Gastroesophageal sphincter (tissue), 4 donors: ENCODE measurements around the gene SERPINB6. TPM values are rescaled to one million over a fixed set of nuclear protein-coding genes. Genes with fewer than 3 reads are reported as not detected.
"Not testable (repeated sequence)": the region's sequence is repeated elsewhere in the genome, so short reads cannot be mapped to it uniquely, and the experiment has no call there.

Source experiments
- ATAC-seq: fragments of 150-250 bp; one replicate; pipeline ENCODE4 v1.9.1; 2016; ENCODE audit warnings: mild to moderate bottlenecking, moderate library complexity
- H3K27ac ChIP-seq, 4 donors: fragments of 200-600 bp; sonication (generic) in 3 of 4; 1 replicate in 3 of 4; 2 replicates in 1 of 4; pipeline ENCODE4 v1.5.1; 2016 to 2019
- H3K27me3 ChIP-seq: fragments of 200-600 bp; sonication (generic); one replicate; pipeline ENCODE4 v1.5.1; 2019
- H3K36me3 ChIP-seq, 2 donors: fragments of 200-600 bp; sonication (generic); one replicate each; pipeline ENCODE4 v1.5.1; 2019; ENCODE audit warnings: control low read depth in 1 of 2
- H3K4me1 ChIP-seq, 3 donors: fragments of 200-600 bp; sonication (generic); 1 replicate in 2 of 3; 2 replicates in 1 of 3; pipeline ENCODE4 v1.5.1; 2016 to 2019; ENCODE audit warnings: control low read depth in 2 of 3
- H3K4me3 ChIP-seq, 2 donors: fragments of 200-600 bp; sonication (generic); one replicate each; pipeline ENCODE4 v1.5.1; 2019; ENCODE audit warnings: mild to moderate bottlenecking in 1 of 2, moderate library complexity in 1 of 2
- H3K9me3 ChIP-seq, 3 donors: fragments of 200-600 bp; sonication (generic); one replicate each; pipeline ENCODE4 v1.5.1; 2017 to 2019; ENCODE audit warnings: control low read depth in 2 of 3
- EP300 ChIP-seq: sonication (generic); formaldehyde crosslinking; IDR thresholded peaks from one replicate; pipeline ENCODE4 v1.6.1; 2017; ENCODE audit warnings: antibody characterized with exemption, mild to moderate bottlenecking
- POLR2A ChIP-seq, 2 donors: fragments of 450-650 bp; IDR thresholded peaks; one replicate each; pipeline ENCODE4 v1.6.1; 2017; ENCODE audit warnings: antibody characterized with exemption in 2 of 2, mild to moderate bottlenecking in 2 of 2, moderate library complexity in 1 of 2
- POLR2AphosphoS5 ChIP-seq: sonication (generic); formaldehyde crosslinking; IDR thresholded peaks from one replicate; pipeline ENCODE4 v1.6.1; 2017; ENCODE audit warnings: antibody characterized with exemption
- WGBS, 2 donors: methylation state at CpG; one replicate each; pipeline ENCODE4 v1.1.5; 2018; ENCODE audit warnings: low coverage in 1 of 2; 5-methylcytosine and 5-hydroxymethylcytosine counted together
- total RNA-seq, 4 donors: library from RNA; depleted of rRNA; stranded (reverse); fragments of >200 nt; gene quantifications; one replicate each; pipeline ENCODE4 v1.1.0, GENCODE V29; 2016
- TF ChIP-seq, protein P1 (sequence below), 4 experiments: fragments of 200-600 bp in 2 of 4; fragments of 450-650 bp in 2 of 4; sonication (generic) in 1 of 4; IDR thresholded peaks; one replicate each; pipeline ENCODE4 v1.5.1; 2017 to 2019; ENCODE audit warnings: antibody characterized with exemption in 4 of 4, mild to moderate bottlenecking in 2 of 4, moderate library complexity in 2 of 4

SERPINB6 gene
- total RNA-seq, 4 donors from 2014 or later = 130 to 154 (median 143) TPM

DNA sequence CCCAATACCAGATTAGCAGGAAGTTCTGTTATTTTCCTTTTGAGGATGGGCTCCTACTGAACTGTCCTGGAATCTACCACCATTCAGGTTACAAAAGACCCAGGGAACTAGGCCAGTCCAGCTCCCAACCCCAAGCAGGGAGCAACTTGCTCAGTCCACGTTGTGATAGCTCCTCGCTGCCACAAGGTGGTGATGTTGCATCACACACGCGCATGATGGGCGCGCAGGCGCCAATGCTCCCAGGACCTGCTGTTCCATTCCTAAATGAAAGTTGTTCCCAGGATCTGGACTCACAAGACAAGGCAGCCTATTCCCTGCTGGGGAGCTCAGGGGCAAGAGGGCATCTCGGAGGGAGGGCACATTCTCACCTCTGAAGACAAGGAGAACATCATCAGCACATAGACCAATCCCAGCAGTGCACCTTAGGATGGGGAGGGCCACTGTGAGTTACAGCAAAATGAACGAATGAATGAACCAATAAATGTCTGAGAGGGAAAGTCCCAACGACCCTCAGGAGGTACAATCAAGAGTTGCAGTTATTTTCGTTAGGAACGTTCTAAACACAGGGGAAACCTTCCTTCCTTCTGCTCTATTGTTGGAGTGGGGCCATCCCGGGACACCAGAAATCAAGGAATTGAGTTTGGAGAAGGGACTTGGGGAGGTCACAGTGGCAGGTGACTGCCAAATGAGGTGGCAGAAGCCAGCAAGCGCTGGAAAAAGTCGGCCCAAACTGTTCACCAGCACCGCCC, 27.1 kb upstream of the SERPINB6 start:
- WGBS, 2 donors = 4 to 11% methylated on average over 4 to 9 of the region's 16 CpGs
- TF ChIP-seq, protein P1, sequence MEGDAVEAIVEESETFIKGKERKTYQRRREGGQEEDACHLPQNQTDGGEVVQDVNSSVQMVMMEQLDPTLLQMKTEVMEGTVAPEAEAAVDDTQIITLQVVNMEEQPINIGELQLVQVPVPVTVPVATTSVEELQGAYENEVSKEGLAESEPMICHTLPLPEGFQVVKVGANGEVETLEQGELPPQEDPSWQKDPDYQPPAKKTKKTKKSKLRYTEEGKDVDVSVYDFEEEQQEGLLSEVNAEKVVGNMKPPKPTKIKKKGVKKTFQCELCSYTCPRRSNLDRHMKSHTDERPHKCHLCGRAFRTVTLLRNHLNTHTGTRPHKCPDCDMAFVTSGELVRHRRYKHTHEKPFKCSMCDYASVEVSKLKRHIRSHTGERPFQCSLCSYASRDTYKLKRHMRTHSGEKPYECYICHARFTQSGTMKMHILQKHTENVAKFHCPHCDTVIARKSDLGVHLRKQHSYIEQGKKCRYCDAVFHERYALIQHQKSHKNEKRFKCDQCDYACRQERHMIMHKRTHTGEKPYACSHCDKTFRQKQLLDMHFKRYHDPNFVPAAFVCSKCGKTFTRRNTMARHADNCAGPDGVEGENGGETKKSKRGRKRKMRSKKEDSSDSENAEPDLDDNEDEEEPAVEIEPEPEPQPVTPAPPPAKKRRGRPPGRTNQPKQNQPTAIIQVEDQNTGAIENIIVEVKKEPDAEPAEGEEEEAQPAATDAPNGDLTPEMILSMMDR (IDR thresholded peaks at IDR 0.05) = peak in 3 of 4 experiments; percentile 69 to 84 (median 83)
- Histone ChIP-seq H3K27ac (peak overlapping the region in 3 of 4 donors; percentile 87 to 91 (median 91)), H3K4me3 (peak overlapping the region in 1 of 2 donors; percentile 85), H3K4me1 (peaks cover 0 to 35% (median 5%) of the 10 kb centered on the region in 3 donors)
- H3K36me3 ChIP-seq, H3K27me3 ChIP-seq, H3K9me3 ChIP-seq: not testable (repeated sequence)
- ATAC-seq = peak; percentile 60

DNA sequence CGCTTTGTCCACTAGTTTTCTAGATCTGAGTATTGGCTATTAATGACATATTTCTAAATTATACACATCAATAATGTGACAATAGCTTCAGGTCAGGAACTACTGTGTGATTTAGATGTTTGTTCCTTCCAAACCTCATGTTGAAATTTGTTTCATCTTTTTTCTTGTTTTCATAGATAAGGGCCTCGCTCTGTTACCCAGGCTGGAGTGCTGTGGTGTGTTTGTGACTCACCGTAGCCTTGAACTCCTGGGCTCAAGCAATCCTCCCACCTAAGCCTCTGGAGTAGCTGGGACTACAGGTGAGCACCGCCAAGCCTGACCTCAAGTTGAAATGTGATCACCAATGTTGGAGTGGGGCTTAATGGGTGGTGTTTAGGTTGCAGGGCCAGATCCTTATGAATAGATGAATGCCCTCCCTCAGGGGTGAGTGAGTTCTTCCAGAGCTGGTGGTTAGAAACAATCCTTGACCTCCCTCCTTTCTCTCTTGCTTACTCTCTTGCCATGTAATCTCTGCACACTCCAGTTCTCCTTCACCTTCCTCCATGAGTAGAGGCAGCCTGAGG, 22.5 kb upstream of the SERPINB6 start:
- Histone ChIP-seq H3K4me1 (peaks cover 0 to 20% (median 8%) of the 10 kb centered on the region in 3 donors), H3K9me3 (no peaks in the 10 kb centered on the region), H3K36me3 (no peaks in the 10 kb centered on the region), H3K27ac (no peak overlapping the region), H3K27me3 (no peaks in the 10 kb centered on the region), H3K4me3 (no peak overlapping the region)
- no peak for ATAC-seq
- TF ChIP-seq POLR2AphosphoS5 = no peak
- TF ChIP-seq, protein P1 (IDR thresholded peaks at IDR 0.05) = no peak
- 94 to 100% methylated on average over 3 to 4 of the region's 4 CpGs for WGBS, 2 donors

DNA sequence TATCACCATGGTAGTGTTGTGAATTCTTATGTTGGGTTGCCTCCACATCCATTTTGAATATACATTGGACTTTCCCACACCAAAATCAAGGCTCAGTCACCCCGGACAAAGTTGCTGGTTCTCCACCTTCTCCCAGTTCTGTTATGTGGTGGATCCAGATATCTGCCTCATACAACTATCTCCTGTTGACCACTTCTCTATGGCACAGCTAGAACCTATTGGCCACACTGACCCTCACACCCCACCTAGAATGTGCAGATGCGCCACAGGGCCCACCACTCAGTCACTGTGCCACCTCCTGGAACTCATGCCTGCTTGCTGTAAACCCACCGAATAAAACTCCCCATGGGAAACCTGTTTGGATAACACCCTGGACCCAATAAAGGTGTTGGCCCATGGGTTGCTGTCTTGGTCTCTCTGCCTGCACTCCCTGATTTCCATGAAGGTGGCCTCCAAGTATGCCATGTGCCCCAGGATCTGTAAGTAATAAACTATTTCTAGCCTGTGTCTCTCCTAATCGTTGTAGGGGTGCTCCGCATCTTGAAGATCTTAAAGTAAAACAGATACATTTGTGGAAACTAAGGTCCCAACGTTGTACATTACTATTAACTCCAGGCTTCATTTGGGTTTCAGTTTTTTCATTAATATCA, 21.1 kb upstream of the SERPINB6 start:
- H3K4me1 ChIP-seq = peaks cover 0 to 25% (median 12%) of the 10 kb centered on the region in 3 donors
- H3K9me3 ChIP-seq = no peaks in the 10 kb centered on the region
- no peak overlapping the region for H3K4me3 ChIP-seq
- TF ChIP-seq POLR2A (IDR thresholded peaks at IDR 0.05) = no peak
- TF ChIP-seq, protein P1 (IDR thresholded peaks at IDR 0.05) = no peak
- no peak for TF ChIP-seq POLR2AphosphoS5
- no peak for TF ChIP-seq EP300
- peak overlapping the region in 1 of 4 donors; percentile 94 for H3K27ac ChIP-seq
- no peak for ATAC-seq
- 88 to 95% methylated on average over 4 to 5 of the region's 6 CpGs for WGBS, 2 donors
- no peaks in the 10 kb centered on the region for H3K36me3 ChIP-seq
- no peaks in the 10 kb centered on the region for H3K27me3 ChIP-seq

DNA sequence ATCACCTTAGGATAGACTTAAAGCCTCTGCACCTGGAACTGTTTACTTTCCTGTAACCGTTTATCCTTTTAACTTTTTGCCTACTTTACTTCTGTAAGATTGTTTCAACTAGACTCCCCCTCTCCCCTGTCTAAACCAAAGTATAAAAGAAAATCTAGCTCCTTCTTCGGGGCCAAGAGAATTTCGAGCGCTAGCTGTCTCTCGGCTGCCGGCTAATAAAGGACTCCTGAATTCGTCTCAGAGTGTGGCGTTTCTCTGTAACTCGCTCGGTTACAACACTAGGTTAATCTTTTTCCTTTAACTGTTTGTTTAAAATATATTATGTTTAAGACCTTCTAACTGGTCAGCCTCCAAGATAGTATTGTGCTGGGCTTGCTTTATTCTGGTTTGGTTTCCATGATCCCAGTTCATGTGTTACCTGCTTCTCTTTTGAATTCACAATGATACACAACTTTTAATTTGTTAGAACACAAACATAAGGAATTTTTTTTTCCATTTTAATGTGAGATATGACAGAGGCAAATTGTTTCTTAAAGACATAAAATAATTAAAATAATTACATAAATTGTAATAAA, 19.7 kb upstream of the SERPINB6 start:
- Histone ChIP-seq H3K27me3 (no peaks in the 10 kb centered on the region), H3K9me3 (no peaks in the 10 kb centered on the region), H3K27ac (peak overlapping the region; percentile 90 to 98 (median 95)), H3K4me3 (peak overlapping the region; percentile 87 to 91), H3K36me3 (no peaks in the 10 kb centered on the region), H3K4me1 (peaks cover 0 to 36% (median 23%) of the 10 kb centered on the region in 3 donors)
- TF ChIP-seq POLR2A (IDR thresholded peaks at IDR 0.05) (no peak), EP300 (no peak), POLR2AphosphoS5 (no peak)
- TF ChIP-seq, protein P1 (IDR thresholded peaks at IDR 0.05) = no peak
- WGBS, 2 donors = 0 to 8% methylated on average over 10 of the region's 10 CpGs
- ATAC-seq = no peak
